GM12878 (cell line): ENCODE data around the gene CETP. TPM values are rescaled to one million over a fixed set of nuclear protein-coding genes. Genes with fewer than 3 reads are reported as not detected.

ENCODE experiments used
- ATAC-seq: fragments of 200-7000 bp; cut with Tn5 transposase; 3 replicates; pipeline ENCODE4 v1.9.1; 2020; ENCODE audit warnings: mild to moderate bottlenecking, moderate library complexity
- BruUV-seq: library from RNA; stranded (reverse); fragments of 400-500 nt; replicated peaks from 2 replicates; lab custom pipeline; 2021; lab: Mats Ljungman, UMichigan
- CTCF ChIA-PET: fragments of 300-600 bp; sonication (Branson Sonifier 250); formaldehyde crosslinking; extraction: SDS; loops from one replicate; lab custom pipeline; 2021; ENCODE audit warnings: inconsistent platforms; lab: Yijun Ruan, JAX
- POLR2A ChIA-PET: fragments of 350-600 bp; formaldehyde crosslinking; extraction: SDS; loops from one replicate; lab custom pipeline; 2021; ENCODE audit warnings: inconsistent platforms; lab: Charles Lee
- RAD21 ChIA-PET: fragments of 300-600 bp; sonication (Branson Sonifier 250); formaldehyde crosslinking; loops from one replicate; lab custom pipeline; 2023; ENCODE audit warnings: antibody characterized with exemption; ENCODE audit not compliant: unreplicated experiment; lab: Charles Lee
- SMC1A ChIA-PET: fragments of 300-600 bp; sonication (Branson Sonifier 250); formaldehyde crosslinking; loops from one replicate; lab custom pipeline; 2023; ENCODE audit not compliant: unreplicated experiment, uncharacterized antibody; lab: Charles Lee
- DNase-seq: peaks from one replicate; pipeline ENCODE4 v3.0.0-alpha.2; 2011; ENCODE audit warnings: low read depth, low spot score
- FAIRE-seq: peaks from 3 replicates; lab custom pipeline; 2011; peaks lifted over from hg19 to GRCh38; lab: Jason Lieb, UNC
- H2AFZ ChIP-seq: 2 replicates; pipeline ENCODE4 v1.6.0; 2011; ENCODE audit warnings: low read depth, low read length, control low read depth; ENCODE audit not compliant: control insufficient read depth
- H3K27ac ChIP-seq: 2 replicates; pipeline ENCODE4 v1.5.1; 2011; ENCODE audit warnings: control low read depth; ENCODE audit not compliant: control insufficient read depth, insufficient read depth
- H3K27me3 ChIP-seq, 2 experiments: replicated peaks in 1 of 2; 2 replicates each; pipeline versions ENCODE4 v1.6.0 to v1.6.1; 2011; ENCODE audit warnings: low read length in 1 of 2; ENCODE audit not compliant: control insufficient read depth in 2 of 2, insufficient read depth in 2 of 2
- H3K36me3 ChIP-seq, 2 experiments: 2 replicates each; pipeline ENCODE4 v1.5.1; 2011; ENCODE audit warnings: low read length in 1 of 2; ENCODE audit not compliant: control insufficient read depth in 2 of 2, insufficient read depth in 2 of 2
- H3K4me1 ChIP-seq: 2 replicates; pipeline ENCODE4 v1.6.1; 2011; ENCODE audit warnings: mild to moderate bottlenecking, low read length, moderate library complexity, mixed read lengths; ENCODE audit not compliant: control insufficient read depth, insufficient read depth
- H3K4me2 ChIP-seq: 2 replicates; pipeline ENCODE4 v1.6.0; 2011; ENCODE audit warnings: control low read depth; ENCODE audit not compliant: control insufficient read depth, insufficient read depth
- H3K4me3 ChIP-seq: fragments of 200-600 bp; sonication (generic); 2 replicates; pipeline ENCODE4 v1.5.1; 2016
- H3K79me2 ChIP-seq: 2 replicates; pipeline ENCODE4 v1.6.0; 2011; ENCODE audit warnings: low read length; ENCODE audit not compliant: control insufficient read depth, insufficient read depth
- H3K9ac ChIP-seq: 2 replicates; pipeline ENCODE4 v1.8.0; 2011; ENCODE audit warnings: low read length, control low read depth, mixed read lengths; ENCODE audit not compliant: control insufficient read depth, insufficient read depth
- H3K9me3 ChIP-seq: replicated peaks from 3 replicates; pipeline ENCODE4 v1.5.1; 2011; ENCODE audit warnings: mild to moderate bottlenecking, low read length; ENCODE audit not compliant: control insufficient read depth, insufficient read depth
- H4K20me1 ChIP-seq: 2 replicates; pipeline ENCODE4 v1.6.0; 2011; ENCODE audit not compliant: control insufficient read depth, insufficient read depth
- ASH2L ChIP-seq: fragments of 300-600, 200-600 bp; sonication (generic); IDR thresholded peaks from 2 replicates; pipeline ENCODE4 v1.6.1; 2017; ENCODE audit warnings: low read depth, mild to moderate bottlenecking, borderline replicate concordance
- ATF7 ChIP-seq: fragments of 450-650 bp; IDR thresholded peaks from 2 replicates; pipeline ENCODE4 v1.6.1; 2016; ENCODE audit warnings: low read depth, mild to moderate bottlenecking
- BCL11A ChIP-seq: IDR thresholded peaks from 2 replicates; pipeline ENCODE4 v1.6.1; 2011; ENCODE audit warnings: low read depth, low read length
- CHD2 ChIP-seq: IDR thresholded peaks from 2 replicates; pipeline ENCODE4 v1.6.1; 2011; ENCODE audit warnings: low read depth, low read length, improper control_type of control experiment, borderline replicate concordance
- FOXK2 ChIP-seq: fragments of 450-650 bp; IDR thresholded peaks from 2 replicates; pipeline ENCODE4 v1.6.1; 2017; ENCODE audit warnings: mild to moderate bottlenecking, moderate library complexity
- HDAC2 ChIP-seq: fragments of 200-600 bp; sonication (generic); IDR thresholded peaks from 2 replicates; pipeline ENCODE4 v1.6.1; 2017
- IRF3 ChIP-seq: fragments of 450-650 bp; IDR thresholded peaks from 2 replicates; pipeline ENCODE4 v1.6.1; 2014; ENCODE audit warnings: mild to moderate bottlenecking
- KDM1A ChIP-seq: fragments of 200-600 bp; sonication (generic); IDR thresholded peaks from 2 replicates; pipeline ENCODE4 v1.6.1; 2016; ENCODE audit warnings: borderline replicate concordance
- MEF2B ChIP-seq: fragments of 450-650 bp; IDR thresholded peaks from 2 replicates; pipeline ENCODE4 v1.6.1; 2018; ENCODE audit warnings: mild to moderate bottlenecking, moderate library complexity; ENCODE audit not compliant: partially characterized antibody, poor library complexity, severe bottlenecking
- MTA3 ChIP-seq: IDR thresholded peaks from 2 replicates; pipeline ENCODE4 v1.6.1; 2012; ENCODE audit warnings: low read length, inconsistent platforms, borderline replicate concordance
- MYB ChIP-seq: fragments of 150-350 bp; IDR thresholded peaks from 2 replicates; pipeline ENCODE4 v1.6.1; 2014; ENCODE audit warnings: mild to moderate bottlenecking, low read depth, low read length, borderline replicate concordance
- NFYA ChIP-seq: IDR thresholded peaks from 2 replicates; pipeline ENCODE4 v1.6.1; 2011; ENCODE audit warnings: low read depth, mild to moderate bottlenecking, low read length, improper control_type of control experiment, borderline replicate concordance
- NR2F1 ChIP-seq: fragments of 450-650 bp; conservative IDR thresholded peaks from 2 replicates; pipeline ENCODE4 v1.6.1; 2017; ENCODE audit warnings: mild to moderate bottlenecking
- PAX5 ChIP-seq: IDR thresholded peaks from 2 replicates; pipeline ENCODE4 v1.6.1; 2011; ENCODE audit warnings: low read depth, low read length, borderline replicate concordance
- PML ChIP-seq: IDR thresholded peaks from 2 replicates; pipeline ENCODE4 v1.6.1; 2012; ENCODE audit warnings: low read length, inconsistent platforms
- RCOR1 ChIP-seq: conservative IDR thresholded peaks from 2 replicates; pipeline ENCODE4 v1.6.1; 2012; ENCODE audit warnings: low read depth, low read length, improper control_type of control experiment
- RELB ChIP-seq: fragments of 450-650 bp; IDR thresholded peaks from 2 replicates; pipeline ENCODE4 v1.6.1; 2017; ENCODE audit warnings: low read depth, mild to moderate bottlenecking, moderate library complexity
- SIN3A ChIP-seq: IDR thresholded peaks from 2 replicates; pipeline ENCODE4 v1.6.1; 2012; ENCODE audit warnings: low read depth, low read length, improper control_type of control experiment
- SP1 ChIP-seq: IDR thresholded peaks from one replicate; pipeline ENCODE4 v1.6.1; 2011; ENCODE audit warnings: low read depth, low read length
- SREBF2 ChIP-seq: IDR thresholded peaks from 2 replicates; pipeline ENCODE4 v1.6.1; 2012; ENCODE audit warnings: mild to moderate bottlenecking, low read length
- SUPT20H ChIP-seq: IDR thresholded peaks from 2 replicates; pipeline ENCODE4 v1.6.1; 2011; ENCODE audit warnings: low read depth, mild to moderate bottlenecking, low read length, moderate library complexity, borderline replicate concordance; ENCODE audit not compliant: control insufficient read depth
- TARDBP ChIP-seq: IDR thresholded peaks from 2 replicates; pipeline ENCODE4 v1.6.1; 2016; ENCODE audit warnings: borderline replicate concordance
- ZNF24 ChIP-seq: fragments of 450-650 bp; IDR thresholded peaks from 2 replicates; pipeline ENCODE4 v1.6.1; 2017; ENCODE audit warnings: antibody characterized with exemption, mild to moderate bottlenecking
- ZSCAN29 ChIP-seq: fragments of 450-650 bp; IDR thresholded peaks from 2 replicates; pipeline ENCODE4 v1.6.1; 2017; ENCODE audit warnings: mild to moderate bottlenecking, moderate library complexity
- in situ Hi-C: fragments of 300-500 bp; cut with MboI; formaldehyde crosslinking; loops from 9 replicates; pipeline ENCODE4 v1.14.3; 2018; ENCODE audit warnings: mixed read lengths
- intact Hi-C: fragments of 100-400 bp; cut with micrococcal nuclease; formaldehyde crosslinking; loops from one replicate; pipeline ENCODE4 v1.14.2; 2022; ENCODE audit not compliant: unreplicated experiment
- polyA plus RNA-seq, 11 experiments: library from polyadenylated mRNA; depleted of rRNA in 4 of 11; unstranded in 6 of 11; stranded (reverse) in 5 of 11; fragments of >200 nt; fragmentation: Nextera tagmentation in 4 of 11; fragmentation: Illumina TruSeq in 1 of 11; extraction: Ambion mirVana in 4 of 11; extraction: Trizol in 1 of 11; gene quantifications; 1 replicate in 1 of 11; 2 replicates in 10 of 11; pipeline versions ENCODE4 v1.2.1 to v1.2.3, GENCODE V29; 2011 to 2016; ENCODE audit warnings: inconsistent platforms in 2 of 11, missing spikeins in 2 of 11, low read depth in 1 of 11
- total RNA-seq, 4 experiments: library from RNA; depleted of rRNA in 3 of 4; stranded (reverse); fragments of >200 nt in 3 of 4; fragmentation: Illumina TruSeq in 1 of 4; extraction: Trizol in 1 of 4; gene quantifications; 2 replicates each; pipeline versions ENCODE4 v1.2.1 to v1.2.3, GENCODE V29; 2013 to 2021
- TF ChIP-seq, protein P1 (sequence below): IDR thresholded peaks from 2 replicates; pipeline ENCODE4 v1.6.1; 2012; ENCODE audit warnings: low read length, inconsistent platforms

The CETP gene
- total and polyA plus RNA-seq, 10 of the 15 experiments (the other 5 are each of a cell fraction or from before 2014, with no cell fraction given) = 1.2 to 6.4 (median 2.1) TPM

DNA sequence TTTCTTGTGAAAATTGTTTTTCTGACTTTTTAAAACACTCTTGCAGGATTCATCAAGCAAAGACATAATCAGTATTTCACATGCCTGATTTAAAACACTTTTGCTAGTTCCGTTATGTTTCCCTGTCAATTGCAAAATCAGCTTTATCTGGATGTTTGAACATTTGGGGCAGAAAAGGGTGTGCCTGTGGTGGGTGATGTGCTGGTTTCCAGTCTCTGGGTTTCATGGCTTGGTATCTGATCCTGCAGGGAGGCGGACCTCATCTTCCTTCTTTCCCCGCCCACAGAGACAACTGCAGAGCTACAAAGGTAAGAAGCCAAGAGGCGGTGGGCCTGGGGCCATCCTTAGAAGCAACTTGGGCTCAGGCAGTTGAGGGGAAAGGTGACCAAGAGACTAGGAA, 69.4 kb downstream of the CETP start (continued):
- TF ChIP-seq SUPT20H (no peak), SREBF2 (no peak), FOXK2 (no peak), PAX5 (no peak), HDAC2 (no peak), RCOR1 (no peak), ZNF24 (no peak), IRF3 (no peak)
- TF ChIP-seq, all 136 proteins: peak for 0

DNA sequence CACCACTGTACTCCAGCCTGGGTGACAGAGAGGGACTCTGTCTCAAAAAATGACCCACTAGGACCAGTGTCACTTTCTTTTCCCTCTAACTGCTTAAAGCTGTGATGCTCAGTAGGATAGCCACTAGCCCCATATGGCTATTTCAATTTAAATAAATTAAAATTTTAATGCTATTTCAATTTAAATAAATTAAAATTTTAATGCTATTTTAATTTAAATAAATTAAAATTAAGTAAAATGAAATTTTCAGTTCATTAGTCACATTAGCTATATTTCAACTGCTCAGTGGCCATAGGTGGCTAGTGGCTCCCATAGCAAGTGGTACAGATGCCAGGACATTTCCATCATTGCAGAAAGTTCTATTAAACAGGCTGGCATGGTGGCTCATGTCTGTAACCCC, 70.6 kb downstream of the CETP start:
- H2AFZ ChIP-seq = no peak overlapping the region
- peaks cover under 1% of the 10 kb centered on the region; the same call in 1 of the 2 replicates for H3K4me1 ChIP-seq
- no peak for ATAC-seq
- SMC1A ChIA-PET = interaction anchor here (0.7 to 2.7 kb wide), 6 partner anchors 9 to 69 kb away, joined by 3 to 11 read pairs (median 4); no protein-coding TSS in a partner anchor
- POLR2A ChIA-PET = interaction anchor here (0.6 to 1.2 kb wide), 3 partner anchors 12 to 392 kb away, joined by 3 to 4 read pairs (median 3); no protein-coding TSS in a partner anchor
- H4K20me1 ChIP-seq = no peaks in the 10 kb centered on the region
- H3K4me2 ChIP-seq = no peak overlapping the region
- no peak overlapping the region for H3K9ac ChIP-seq
- TF ChIP-seq MYB (no peak), NR2F1 (no peak), RELB (no peak), ZSCAN29 (no peak), ASH2L (no peak), PML (no peak), SP1 (no peak), TARDBP (no peak), BCL11A (no peak), MEF2B (no peak), KDM1A (no peak), NFYA (no peak), MTA3 (no peak), ATF7 (no peak), HDAC2 (no peak), CHD2 (no peak), SIN3A (no peak)
- TF ChIP-seq, protein P1, sequence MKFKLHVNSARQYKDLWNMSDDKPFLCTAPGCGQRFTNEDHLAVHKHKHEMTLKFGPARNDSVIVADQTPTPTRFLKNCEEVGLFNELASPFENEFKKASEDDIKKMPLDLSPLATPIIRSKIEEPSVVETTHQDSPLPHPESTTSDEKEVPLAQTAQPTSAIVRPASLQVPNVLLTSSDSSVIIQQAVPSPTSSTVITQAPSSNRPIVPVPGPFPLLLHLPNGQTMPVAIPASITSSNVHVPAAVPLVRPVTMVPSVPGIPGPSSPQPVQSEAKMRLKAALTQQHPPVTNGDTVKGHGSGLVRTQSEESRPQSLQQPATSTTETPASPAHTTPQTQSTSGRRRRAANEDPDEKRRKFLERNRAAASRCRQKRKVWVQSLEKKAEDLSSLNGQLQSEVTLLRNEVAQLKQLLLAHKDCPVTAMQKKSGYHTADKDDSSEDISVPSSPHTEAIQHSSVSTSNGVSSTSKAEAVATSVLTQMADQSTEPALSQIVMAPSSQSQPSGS = no peak
- TF ChIP-seq, all 136 proteins: peak for 0
- FAIRE-seq (no peak), DNase-seq (no peak)
- Histone ChIP-seq H3K79me2 (no peaks in the 10 kb centered on the region), H3K27ac (no peak overlapping the region), H3K27me3 (no peaks in the 10 kb centered on the region), H3K36me3 (peaks cover 4 to 8% of the 10 kb centered on the region in 2 experiments), H3K4me3 (no peak overlapping the region), H3K9me3 (no peaks in the 10 kb centered on the region)
- ChIA-PET CTCF (interaction anchor here (0.7 to 2.1 kb wide), 5 partner anchors 14 to 211 kb away, joined by 3 to 7 read pairs (median 4); no protein-coding TSS in a partner anchor), RAD21 (interaction anchor here (1.1 to 1.3 kb wide), 2 partner anchors 9 to 13 kb away, joined by 3 read pairs; no protein-coding TSS in a partner anchor)
- BruUV-seq = no TSS peak
- intact Hi-C loops (no loop called here), in situ Hi-C loops (no loop called here)
